VCaP (cell line): Measurements from ENCODE around the gene H3-3A.

Experiments used
- H3K27ac ChIP-seq: fragments of 450-650 bp; 2 replicates; pipeline ENCODE4 v1.5.1; 2017
- CTCF ChIP-seq: fragments of 450-650 bp; conservative IDR thresholded peaks from 2 replicates; pipeline ENCODE4 v1.5.1; 2017; ENCODE audit warnings: mild to moderate bottlenecking, moderate library complexity

Gene H3-3A

GRCh38 chr1:226038661-226039060, 23.9 kb upstream of the H3-3A start:
- no peak overlapping the region for H3K27ac ChIP-seq
- no peak for TF ChIP-seq CTCF

GRCh38 chr1:226041419-226041818, 21.1 kb upstream of the H3-3A start:
- no peak overlapping the region for H3K27ac ChIP-seq
- no peak for TF ChIP-seq CTCF

- no peak for TF ChIP-seq CTCF
- H3K27ac ChIP-seq = no peak overlapping the region
Observed at GRCh38 chr1:226044514-226045101, 17.9 kb upstream of the H3-3A start.

GRCh38 chr1:226046240-226046639, 16.3 kb upstream of the H3-3A start:
- no peak for TF ChIP-seq CTCF

GRCh38 chr1:226047495-226047894, 15.0 kb upstream of the H3-3A start:
- no peak overlapping the region for H3K27ac ChIP-seq

More at GRCh38 chr1:226046240-226046639, 16.3 kb upstream of the H3-3A start:
- H3K27ac ChIP-seq = no peak overlapping the region

GRCh38 chr1:226048886-226049285, 13.6 kb upstream of the H3-3A start:
- no peak overlapping the region for H3K27ac ChIP-seq
- TF ChIP-seq CTCF = no peak

More at GRCh38 chr1:226047495-226047894, 15.0 kb upstream of the H3-3A start:
- no peak for TF ChIP-seq CTCF

- no peak for TF ChIP-seq CTCF
- H3K27ac ChIP-seq = no peak overlapping the region
Observed at GRCh38 chr1:226050133-226050532, 12.4 kb upstream of the H3-3A start.
